HG03432 (cell line): ENCODE results near the gene ETV7.
"Not testable (repeated sequence)": the region's sequence is repeated elsewhere in the genome, so short reads cannot be mapped to it uniquely, and the experiment has no call there.

Source experiments
- ATAC-seq: cut with Tn5 transposase; IDR thresholded peaks from one replicate; pipeline ENCODE4 v1.9.1; 2021; ENCODE audit warnings: mild to moderate bottlenecking, moderate library complexity; ENCODE audit not compliant: unreplicated experiment

ETV7 gene

DNA sequence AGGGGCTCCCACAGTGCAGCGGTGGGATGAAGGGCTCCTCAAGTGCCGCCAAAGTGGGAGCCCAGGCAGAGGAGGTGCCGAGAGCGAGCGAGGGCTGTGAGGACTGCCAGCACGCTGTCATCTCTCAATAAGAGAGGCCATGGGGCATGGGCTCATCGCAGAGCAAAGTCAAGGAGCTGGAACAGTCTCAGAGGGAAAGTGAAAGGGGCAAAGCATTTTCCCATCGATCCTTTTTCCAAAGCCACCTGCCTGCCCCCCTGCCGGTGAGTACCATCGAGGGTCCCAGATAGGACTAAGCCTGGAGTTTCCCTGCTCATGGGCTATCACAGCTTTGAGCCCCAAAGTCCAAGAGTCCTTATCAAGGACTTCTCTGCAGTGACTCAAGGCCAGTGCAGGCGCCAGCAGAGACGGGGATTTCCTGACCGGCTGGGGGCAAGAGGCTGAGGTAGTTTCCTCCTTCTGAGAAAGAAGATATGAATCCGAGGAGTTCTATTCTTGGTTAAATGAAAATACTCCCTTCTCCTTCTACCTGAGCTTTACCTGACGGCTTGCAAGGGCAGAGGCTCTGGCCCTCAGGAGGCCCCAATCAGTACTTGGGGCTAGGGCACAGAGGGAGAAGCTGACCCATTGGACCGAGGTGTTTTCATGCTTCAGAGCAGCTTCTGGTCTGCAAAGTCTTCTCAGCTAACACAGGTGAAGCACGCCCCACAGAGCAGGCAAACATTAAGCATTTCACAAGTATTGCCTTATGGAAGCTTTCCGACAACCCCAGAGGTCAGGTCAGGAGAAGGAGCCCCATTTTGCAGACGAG lies 22.6 kb downstream of the ETV7 start:
- peak; percentile 55 for ATAC-seq

DNA sequence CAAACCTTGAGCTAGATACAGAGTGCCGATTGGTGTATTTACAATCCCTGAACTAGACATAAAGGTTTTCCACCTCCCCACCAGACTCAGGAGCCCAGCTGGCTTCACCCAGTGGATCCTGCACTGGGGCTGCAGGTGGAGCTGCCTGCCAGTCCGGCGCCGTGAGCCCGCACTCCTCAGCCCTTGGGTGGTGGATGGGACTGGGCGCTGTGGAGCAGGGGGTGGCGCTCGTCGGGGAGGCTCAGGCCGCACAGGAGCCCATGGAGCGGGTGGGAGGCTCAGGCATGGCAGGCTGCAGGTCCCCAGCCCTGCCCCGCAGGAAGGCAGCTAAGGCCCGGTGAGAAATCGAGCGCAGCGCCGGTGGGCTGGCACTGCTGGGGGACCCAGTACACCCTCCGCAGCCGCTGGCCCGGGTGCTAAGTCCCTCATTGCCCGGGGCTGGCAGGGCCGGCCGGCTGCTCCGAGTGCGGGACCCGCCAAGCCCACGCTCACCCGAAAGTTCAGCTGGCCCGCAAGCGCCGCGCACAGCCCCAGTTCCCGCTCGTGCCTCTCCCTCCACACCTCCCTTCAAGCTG lies 23.3 kb downstream of the ETV7 start:
- ATAC-seq = not testable (repeated sequence)

DNA sequence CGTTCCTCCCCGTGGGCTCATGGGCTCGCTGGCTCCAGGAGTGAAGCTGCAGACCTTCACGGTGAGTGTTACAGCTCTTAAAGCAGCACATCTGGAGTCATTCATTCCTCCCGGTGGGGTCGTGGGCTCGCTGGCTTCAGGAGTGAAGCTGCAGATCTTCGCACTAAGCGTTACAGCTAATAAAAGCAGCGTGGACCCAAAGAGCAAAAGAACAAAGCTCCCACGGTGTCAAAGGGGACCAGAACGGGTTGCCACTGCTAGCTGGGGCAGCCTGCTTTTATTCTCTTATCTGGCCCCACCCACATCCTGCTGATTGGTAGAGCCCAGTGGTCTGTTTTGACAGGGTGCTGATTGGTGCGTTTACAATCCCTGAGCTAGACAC lies 24.1 kb downstream of the ETV7 start:
- not testable (repeated sequence) for ATAC-seq

DNA sequence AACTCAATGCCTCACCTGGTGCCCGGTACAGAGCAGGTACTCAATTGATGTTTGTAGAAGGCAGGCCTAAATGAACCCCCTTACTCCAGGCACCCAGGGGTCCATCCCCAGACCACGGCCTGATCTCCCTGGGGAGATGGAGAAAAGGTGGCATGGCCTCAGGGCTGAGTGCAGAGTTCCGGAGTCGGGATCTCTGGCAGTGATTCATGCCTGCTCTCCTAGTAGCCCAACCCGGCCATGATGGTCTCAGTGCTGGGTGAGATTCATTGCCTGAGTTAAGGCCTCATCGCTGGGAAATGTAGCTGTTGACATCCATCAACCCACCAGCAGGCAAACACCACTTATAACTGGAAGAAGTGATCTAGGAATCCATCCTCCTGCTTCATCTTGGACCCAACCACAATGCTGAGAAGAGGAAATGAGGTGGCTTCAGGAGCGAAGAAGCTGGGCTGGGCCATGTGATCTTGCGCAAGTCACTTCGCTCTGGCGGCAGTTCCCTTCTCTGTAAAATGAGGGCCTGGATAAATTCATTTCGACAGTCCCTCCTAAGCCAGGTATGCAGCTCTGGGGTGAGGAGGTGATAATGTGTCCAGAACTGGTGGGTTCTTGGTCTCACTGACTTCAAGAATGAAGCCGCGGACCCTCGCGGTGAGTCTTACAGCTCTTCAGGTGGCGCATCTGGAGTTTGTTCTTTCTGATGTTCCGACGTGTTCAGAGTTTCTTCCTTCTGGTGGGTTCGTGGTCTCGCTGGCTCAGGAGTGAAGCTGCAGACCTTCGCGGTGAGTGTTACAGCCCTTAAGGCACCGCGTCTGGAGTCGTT lies 24.7 kb downstream of the ETV7 start:
- ATAC-seq = no peak

DNA sequence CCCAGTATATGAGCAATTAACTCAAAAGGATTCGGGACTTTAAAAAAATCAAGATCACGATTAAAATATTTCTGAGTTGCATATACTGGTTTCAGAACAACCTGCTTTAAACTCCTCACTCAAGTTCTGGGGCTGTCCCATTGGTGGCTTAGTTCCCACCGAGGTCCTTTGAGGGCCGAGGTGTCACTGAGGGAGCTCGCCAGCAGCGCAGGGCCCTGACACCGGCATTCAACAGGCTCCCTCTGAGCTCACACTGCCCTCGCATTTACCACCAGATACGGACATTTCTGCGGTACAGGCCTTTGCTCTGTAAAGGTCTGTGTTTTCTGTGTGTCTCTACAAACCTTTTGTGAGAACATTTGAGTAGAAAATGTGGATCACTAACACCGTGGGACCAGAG lies 26.4 kb downstream of the ETV7 start:
- no peak for ATAC-seq

DNA sequence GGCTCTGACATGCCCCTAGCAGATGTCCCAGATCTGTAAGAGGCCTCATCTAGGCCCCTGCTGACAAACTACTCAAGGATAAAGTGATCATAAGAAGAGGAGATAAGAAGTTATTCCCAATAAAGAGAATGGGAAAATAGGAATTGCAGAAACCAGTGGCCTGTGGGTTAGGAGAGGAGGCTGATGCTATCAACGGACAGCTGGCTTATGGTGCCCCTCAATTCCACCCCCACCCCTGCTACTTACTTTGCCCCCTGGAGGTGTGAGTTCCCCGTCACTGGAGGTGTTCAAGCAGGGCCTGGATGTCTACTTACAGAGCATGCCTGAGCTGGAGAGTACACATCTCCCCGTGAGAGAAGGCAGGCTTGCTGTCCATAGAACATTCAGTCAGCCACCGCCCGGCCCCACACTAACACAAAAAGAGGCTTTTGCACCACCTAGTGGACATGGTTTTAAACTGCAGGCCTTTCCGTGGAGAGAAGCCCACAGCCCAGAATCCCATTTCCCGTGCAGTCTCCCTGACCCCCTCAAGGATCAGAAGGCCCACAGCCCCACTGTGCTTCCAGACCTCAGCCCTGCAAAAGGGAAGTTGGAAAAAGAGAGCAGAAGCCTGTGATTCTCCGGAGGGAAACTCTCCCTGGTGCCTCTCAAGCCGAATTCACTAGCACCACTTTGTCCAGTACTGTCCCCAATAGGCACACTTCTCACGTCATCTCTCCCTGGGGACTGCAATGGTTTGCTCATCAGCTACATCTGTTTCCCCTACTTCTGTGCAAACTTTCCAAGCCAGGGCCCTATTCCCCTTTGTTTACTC lies 27.0 kb downstream of the ETV7 start:
- no peak for ATAC-seq

DNA sequence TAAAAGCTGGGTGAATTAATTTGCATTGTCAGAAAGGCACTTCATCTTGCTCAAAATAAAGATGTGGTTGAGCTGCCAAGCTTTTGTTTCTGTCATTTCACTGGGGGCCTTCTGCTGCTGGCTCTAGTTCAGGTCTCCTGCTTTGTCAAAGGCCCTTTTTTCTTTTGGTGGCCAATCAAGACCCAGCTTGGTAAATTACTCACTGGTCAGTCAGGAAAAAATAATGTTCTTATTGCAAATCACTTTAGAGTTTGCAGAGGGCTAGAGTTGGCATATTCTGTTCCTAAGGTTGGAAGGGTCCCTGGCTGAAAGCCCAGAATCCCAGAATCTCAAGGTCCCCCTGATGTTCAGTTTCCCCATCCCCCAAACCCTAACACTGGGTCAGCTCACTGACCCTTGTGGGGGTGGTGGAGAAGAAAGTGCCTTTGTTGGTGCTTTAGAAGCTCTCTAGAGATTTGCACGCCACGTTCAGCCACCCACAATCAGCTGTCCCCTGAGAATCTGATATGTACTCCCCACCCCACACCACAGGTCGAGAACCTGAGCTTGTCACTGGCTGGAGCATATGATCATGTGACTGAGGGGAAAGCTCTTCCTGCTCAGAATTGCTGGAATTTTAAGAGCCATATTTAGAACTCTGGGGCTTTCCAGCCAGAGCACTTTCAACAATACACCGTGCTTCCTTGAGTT lies 29.1 kb downstream of the ETV7 start:
- ATAC-seq = peak; percentile 51

DNA sequence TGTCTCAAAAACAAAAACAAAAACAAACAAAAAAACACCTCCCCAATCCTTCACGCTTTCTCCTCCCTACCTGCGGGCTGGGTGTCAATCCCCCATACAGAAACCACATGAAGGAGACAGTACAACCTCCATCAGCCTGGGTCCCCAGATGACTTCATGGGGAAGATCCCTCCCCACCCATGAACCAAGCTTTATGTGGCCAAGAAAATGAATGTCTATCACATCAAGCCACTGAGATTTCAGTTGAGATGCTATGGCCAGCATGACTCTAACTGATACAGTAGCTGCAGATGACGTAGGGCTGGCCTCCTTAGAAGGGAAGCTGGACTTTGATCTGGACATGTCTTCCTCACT lies 29.6 kb downstream of the ETV7 start:
- peak; percentile 38 for ATAC-seq

DNA sequence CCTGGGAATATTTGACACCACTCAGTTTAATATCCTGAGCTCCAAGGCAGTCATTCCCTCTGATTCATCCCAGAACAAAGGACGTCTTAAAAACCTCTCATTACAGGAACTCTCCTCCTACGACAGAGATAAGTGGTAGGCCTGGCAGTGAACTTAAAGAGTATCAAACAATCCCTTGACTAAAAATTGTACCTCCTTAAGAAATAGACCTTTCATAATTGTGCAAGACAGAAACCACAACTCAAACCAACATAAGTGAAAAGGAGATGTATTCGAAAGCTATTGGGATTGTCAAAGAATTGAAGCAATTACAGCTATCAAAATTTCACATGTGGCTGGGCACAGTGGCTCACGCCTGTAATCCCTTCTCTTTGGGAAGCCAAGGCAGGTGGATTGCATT lies 31.6 kb downstream of the ETV7 start:
- no peak for ATAC-seq

DNA sequence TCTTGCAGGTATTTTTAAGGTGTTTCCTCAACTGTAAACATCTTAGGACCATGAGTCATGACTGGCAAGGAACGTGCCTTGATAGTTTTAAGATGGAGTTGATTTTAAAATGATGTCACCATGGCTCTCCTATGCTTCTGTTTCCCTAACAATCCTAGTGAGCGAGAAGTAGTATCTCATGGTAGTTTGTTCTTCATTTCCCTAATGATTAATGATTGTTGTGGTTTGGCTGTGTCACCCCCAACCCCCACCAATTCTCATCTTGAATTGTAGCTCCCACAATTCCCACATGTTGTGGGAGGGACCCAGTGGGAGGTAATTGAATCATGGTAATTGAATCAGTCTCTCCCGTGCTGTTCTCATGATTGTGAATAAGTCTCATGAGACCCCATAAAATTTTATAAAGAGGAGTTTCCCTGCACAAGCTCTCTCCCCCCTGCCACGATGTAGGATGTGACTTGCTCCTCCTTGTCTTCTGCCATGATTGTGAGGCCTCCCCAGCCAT lies 34.0 kb downstream of the ETV7 start:
- ATAC-seq = no peak

DNA sequence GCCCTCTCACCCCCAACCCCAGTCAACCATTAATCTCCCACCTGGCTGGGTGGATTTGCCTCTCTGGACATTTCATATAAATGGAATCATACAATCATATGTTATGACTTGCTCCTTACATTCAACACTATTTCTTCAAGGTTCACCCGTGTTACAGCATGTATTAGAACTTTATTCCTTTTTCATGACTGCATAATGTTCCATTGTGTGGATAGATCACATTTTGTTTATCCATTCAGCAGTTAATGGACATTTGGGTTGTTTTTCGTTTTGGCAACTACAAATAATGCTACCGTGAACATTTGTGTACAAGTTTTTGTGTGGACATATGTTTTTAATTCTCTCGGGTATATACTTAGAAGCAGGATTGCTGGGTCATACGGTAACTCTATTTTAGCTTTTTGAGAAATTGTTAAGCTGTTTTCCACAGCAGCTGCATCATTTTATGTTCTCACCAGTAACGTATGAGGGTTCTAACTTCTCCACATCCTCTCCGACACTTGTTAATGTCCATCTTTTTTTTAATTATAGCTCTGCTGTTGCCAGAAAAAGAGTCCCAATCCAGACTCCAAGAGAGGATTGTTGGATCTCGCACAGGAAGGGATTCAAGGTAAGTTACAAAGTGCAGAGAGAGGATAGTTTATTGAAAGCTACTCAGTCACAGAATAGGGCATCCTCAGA lies 34.9 kb downstream of the ETV7 start:
- ATAC-seq = no peak

DNA sequence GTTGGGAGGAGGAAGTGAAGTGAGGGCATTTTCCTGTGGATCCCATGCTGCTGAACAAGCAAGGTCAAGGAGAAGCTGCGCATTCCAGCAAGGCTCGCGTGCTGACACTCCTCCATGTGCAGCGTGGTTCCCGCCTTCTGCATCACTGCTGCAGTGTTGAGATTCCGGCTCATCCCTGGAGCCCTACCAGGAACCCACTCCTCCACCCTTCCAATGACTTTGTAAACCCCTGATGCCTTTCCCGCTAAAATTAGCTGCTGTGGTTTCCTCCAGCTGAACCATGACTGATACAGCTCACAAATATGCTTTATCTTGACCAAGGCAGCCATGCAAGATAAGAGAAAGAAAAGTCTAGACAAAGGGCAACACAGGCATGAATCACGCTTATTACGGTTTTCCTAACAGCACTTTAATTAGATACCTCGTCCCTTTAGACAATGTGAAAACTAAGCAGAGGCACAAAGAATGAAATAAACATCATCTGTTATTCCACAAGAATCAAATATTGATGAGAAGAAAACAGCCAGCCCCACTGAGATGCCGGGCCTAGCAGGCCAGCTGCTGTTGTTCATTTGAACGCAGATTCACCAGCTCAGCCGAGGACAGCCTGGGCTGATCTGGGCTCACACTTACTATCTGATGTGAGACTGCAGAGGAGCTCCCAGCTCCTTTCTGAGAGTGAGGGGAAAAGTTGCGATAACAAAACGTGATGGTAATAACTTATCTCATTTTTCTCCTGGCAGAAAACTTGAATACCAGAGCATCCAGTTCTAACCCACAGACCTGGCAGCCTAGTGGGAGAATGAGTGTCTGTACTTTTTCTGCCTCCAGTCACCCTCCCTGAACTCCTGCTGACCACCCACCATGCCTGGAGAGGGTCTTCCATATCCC lies 36.5 kb downstream of the ETV7 start:
- no peak for ATAC-seq

DNA sequence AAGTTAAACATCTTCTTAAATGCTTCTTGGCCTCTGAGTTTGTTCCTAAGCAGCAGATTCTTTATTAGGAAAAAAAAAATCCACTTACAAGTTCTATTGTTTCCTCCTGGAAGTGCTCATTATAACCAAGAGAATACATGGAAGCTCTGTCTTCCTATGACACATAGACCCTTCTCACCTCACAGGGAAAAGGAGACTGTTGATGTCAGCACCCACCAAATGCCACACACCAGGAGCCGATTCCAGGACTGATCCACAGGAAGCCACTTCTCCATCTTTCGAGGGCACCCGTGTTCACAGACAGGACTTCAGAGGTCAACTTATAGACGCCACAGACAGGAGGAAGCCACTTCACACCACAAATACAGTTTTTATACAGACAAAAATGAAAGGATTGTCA lies 37.4 kb downstream of the ETV7 start:
- no peak for ATAC-seq

DNA sequence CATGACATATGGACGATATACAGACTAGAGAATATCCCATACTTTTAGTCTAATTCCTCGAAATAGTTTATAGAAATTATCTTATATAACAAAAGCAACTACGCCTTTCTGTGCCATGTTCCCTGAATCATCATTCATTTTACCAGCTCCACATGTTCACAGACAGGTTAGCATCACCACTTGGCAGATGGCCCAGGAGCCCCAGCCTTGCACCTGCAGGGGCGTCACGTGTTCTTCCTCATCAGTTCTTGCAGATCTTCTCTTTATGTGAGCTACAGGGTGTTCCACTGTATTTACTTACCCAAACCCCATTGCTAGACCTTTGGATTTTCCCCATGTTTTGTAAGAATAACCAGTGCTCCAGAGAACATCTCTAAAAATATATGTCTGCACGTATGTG lies 38.2 kb downstream of the ETV7 start:
- ATAC-seq = no peak

DNA sequence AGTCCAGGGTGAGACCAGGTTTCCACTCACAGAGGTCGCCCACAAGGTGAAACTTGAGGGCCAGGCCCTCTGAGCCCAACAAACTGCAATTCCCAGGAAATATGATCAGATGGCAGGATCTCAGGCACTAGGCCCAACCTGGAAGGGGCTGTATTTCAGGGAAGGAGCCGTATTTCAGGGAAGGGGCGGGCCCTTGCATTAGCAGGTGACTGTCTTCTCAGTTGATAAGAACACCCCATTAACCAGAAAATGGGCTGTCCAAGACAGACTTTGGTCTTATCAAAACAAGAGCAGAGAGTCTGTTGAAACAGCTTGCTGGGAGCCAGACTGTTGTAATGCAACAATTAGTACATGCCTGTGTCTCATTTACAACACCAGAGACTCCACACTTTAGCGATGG lies 39.8 kb downstream of the ETV7 start:
- no peak for ATAC-seq

DNA sequence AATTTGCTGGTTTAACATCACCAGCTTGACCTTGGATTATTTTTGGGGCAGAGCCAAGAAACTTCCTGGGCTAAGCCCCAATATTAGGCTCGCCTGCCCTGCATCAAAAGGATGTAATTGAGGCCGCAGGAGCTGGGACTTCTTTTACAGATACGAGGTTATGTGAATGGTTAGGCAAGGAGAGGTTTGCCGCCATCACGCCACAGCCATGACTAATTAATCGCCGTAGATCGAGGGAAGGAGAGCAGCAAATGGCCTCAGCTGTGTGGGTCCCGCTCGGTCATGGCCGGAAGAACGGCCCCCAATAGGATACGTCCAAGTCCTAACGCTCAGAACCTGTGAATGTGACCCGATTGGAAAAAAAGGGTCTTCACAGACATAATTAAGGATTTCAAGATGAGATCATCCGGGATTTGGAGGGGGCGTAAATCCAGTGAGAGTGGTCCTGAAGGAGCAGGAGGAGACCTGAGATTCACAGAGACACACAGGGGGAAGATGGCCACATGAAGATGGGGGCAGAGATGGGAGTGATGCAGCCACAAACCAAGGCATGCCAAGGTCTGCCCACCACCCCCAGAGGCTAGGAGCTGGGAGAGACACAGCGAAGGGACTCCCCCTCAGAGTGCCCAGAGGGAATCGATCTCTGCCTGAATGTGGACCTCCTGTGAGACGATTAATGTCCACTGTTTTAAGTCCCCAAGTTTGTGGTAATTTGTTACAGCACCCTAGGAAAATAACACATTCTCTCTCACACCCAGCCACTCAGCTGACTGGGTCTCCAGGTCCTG lies 40.8 kb downstream of the ETV7 start:
- no peak for ATAC-seq

DNA sequence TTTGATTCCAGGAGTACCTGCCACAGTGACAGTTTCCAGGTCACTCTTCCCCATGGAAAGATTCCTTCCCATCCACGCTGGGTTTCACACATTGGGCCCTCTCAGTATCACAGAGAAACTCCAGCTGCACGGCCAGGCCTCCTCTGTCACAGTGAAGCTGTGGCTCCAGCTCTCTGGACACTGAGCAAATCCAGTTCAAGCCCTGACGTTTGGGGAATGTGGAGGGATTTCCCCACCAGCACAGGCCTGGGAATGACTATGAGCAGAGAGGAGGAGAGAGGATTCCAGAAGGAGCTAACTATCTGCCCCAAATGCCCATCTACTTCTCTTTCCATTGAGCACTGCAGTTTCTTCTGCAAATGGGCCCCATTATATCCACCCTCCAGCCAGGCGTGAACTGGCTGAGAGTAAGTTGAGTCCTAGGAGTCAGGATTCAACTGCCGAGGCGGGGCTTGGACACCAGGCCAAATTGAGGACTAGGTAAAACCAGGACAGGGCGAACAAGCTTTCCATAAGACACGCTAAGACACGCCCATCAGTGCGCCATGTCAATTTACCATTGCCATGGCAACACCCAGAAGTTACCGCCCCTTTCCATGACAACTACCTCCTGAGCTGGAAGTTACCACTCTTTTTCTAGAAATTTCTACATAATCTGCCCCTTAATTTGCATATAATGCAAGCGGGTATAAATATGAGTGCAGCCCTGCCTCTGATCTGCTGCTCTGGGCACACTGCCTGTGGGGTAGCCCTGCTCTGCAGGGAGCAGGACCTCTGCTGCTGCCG lies 41.6 kb downstream of the ETV7 start:
- ATAC-seq = no peak
